KMS-11 (cell line): ENCODE results near the gene ATP13A1.

Experiments used
- H2AFZ ChIP-seq: fragments of 200-600 bp; sonication (generic); 2 replicates; pipeline ENCODE4 v1.6.1; 2016; ENCODE audit warnings: antibody characterized with exemption, mixed run types, low read depth
- H3K27ac ChIP-seq: fragments of 200-600 bp; sonication (generic); 2 replicates; pipeline ENCODE4 v1.6.1; 2016; ENCODE audit warnings: mild to moderate bottlenecking, mixed run types
- H3K27me3 ChIP-seq: fragments of 200-600 bp; sonication (generic); 2 replicates; pipeline ENCODE4 v1.6.1; 2017; ENCODE audit warnings: mild to moderate bottlenecking, low read depth, mixed run types, moderate library complexity; ENCODE audit not compliant: insufficient read depth
- H3K36me3 ChIP-seq: fragments of 200-600 bp; sonication (generic); 2 replicates; pipeline ENCODE4 v1.6.1; 2017; ENCODE audit warnings: mild to moderate bottlenecking, mixed run types; ENCODE audit not compliant: insufficient read depth
- H3K4me1 ChIP-seq: fragments of 200-600 bp; sonication (generic); 2 replicates; pipeline ENCODE4 v1.6.1; 2016; ENCODE audit warnings: mild to moderate bottlenecking, low read depth, mixed run types; ENCODE audit not compliant: poor library complexity, severe bottlenecking
- H3K4me2 ChIP-seq: fragments of 200-600 bp; sonication (generic); 2 replicates; pipeline ENCODE4 v1.7.0; 2016; ENCODE audit warnings: mild to moderate bottlenecking, mixed run types
- H3K4me3 ChIP-seq: fragments of 200-600 bp; sonication (generic); IDR thresholded peaks from 2 replicates; pipeline ENCODE4 v1.6.1; 2017; ENCODE audit warnings: low read depth, low read length, mixed read lengths; ENCODE audit not compliant: insufficient read depth
- H3K79me2 ChIP-seq: fragments of 200-600 bp; sonication (generic); 2 replicates; pipeline ENCODE4 v1.6.1; 2016; ENCODE audit warnings: low read depth, mixed run types; ENCODE audit not compliant: insufficient read depth
- H3K9ac ChIP-seq: fragments of 200-600 bp; sonication (generic); 2 replicates; pipeline ENCODE4 v1.6.1; 2016; ENCODE audit warnings: mild to moderate bottlenecking, mixed run types
- H4K20me1 ChIP-seq: fragments of 200-600 bp; sonication (generic); 2 replicates; pipeline ENCODE4 v1.6.1; 2016; ENCODE audit warnings: mild to moderate bottlenecking, mixed run types; ENCODE audit not compliant: insufficient read depth
- CTCF ChIP-seq: fragments of 200-600 bp; sonication (generic); conservative IDR thresholded peaks from 2 replicates; pipeline ENCODE4 v1.6.1; 2017; ENCODE audit warnings: low read depth, mild to moderate bottlenecking, antibody characterized with exemption, low read length, moderate library complexity, mixed read lengths

ATP13A1 gene

GRCh38 chr19:19619849-19620210 lies 43.6 kb downstream of the ATP13A1 start:
- Histone ChIP-seq H3K27me3 (no peaks in the 10 kb centered on the region), H3K4me1 (no peaks in the 10 kb centered on the region), H3K36me3 (no peaks in the 10 kb centered on the region), H3K27ac (no peak overlapping the region), H2AFZ (no peak overlapping the region), H3K4me3 (no peak overlapping the region), H3K4me2 (no peak overlapping the region), H3K79me2 (no peaks in the 10 kb centered on the region), H4K20me1 (no peaks in the 10 kb centered on the region), H3K9ac (no peak overlapping the region)
- no peak for TF ChIP-seq CTCF

DNA sequence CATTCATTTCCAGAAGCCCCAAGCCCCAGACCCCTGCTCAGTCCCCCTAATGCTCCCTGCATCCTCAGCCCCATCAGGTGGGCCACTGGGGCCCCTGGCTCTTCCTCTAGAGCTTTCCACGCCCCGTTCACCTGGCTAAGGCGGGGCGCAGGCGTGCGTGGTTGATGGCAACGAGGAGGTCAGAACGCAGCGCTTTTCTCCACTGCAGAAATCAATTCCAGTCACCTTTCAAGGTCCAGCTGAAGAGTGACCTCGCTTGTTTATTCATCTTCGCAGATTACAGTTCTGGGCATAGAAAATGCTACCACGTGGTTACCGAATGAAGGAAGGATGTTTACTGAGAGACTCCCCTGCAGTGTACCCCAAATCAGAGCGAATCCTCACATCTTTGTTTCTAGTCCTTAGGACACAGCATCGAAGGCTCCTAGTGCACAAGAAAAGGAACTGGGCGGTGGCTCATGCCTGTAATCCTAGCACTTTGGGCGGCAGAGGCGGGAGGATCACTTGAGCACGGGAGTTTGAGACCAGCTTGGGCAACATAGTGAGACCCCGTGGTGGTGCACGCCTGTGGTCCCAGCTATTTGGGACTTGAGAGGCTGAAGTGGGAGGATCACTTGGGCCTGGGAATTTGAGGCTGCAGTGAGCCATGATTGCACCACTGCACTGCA lies 44.2 kb downstream of the ATP13A1 start:
- H3K9ac ChIP-seq, result no peak overlapping the region
- H2AFZ ChIP-seq, result no peak overlapping the region
- no peaks in the 10 kb centered on the region for H3K27me3 ChIP-seq
- no peaks in the 10 kb centered on the region for H4K20me1 ChIP-seq
- H3K4me3 ChIP-seq, result no peak overlapping the region
- H3K36me3 ChIP-seq, result no peaks in the 10 kb centered on the region
- no peaks in the 10 kb centered on the region for H3K79me2 ChIP-seq
- no peak overlapping the region for H3K27ac ChIP-seq
- no peak overlapping the region for H3K4me2 ChIP-seq
- no peaks in the 10 kb centered on the region for H3K4me1 ChIP-seq
- no peak for TF ChIP-seq CTCF

- Histone ChIP-seq H3K4me1 (no peaks in the 10 kb centered on the region), H4K20me1 (no peaks in the 10 kb centered on the region), H2AFZ (no peak within 1 kb of the TSS; the same call in 1 of the 2 replicates), H3K9ac (no peak within 1 kb of the TSS), H3K27ac (no peak within 1 kb of the TSS), H3K79me2 (no peaks in the 10 kb centered on the region), H3K4me3 (no peak within 1 kb of the TSS), H3K4me2 (no peak within 1 kb of the TSS), H3K27me3 (no peaks in the 10 kb centered on the region), H3K36me3 (no peaks in the 10 kb centered on the region)
- no peak for TF ChIP-seq CTCF
These were observed 45.0 kb downstream of the ATP13A1 start, which contains the start of gene PBX4 for GRCh38 chr19:19618219-19619051. PBX4 (minus strand) TSS chr19:19618687; CDS start chr19:19618629, 58 bp downstream.

DNA sequence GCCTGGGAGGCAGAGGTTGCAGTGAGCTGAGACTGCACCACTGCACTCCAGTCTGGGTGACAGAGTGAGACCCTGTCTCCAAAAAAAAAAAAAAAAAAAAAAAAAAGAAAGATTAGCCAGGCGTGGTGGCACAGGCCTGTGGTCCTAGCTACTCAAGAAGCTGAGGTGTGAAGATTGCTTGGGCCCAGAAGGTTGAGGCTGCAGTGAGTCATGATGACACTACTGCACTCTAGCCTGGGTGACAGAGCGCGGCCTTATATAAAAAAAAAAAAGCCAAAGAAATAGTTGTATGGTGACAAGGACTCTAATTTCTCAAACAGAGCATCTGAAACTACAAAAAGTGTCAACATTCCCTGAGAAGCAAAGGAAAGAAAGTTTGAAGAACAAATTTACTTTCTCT lies 48.4 kb downstream of the ATP13A1 start:
- no peaks in the 10 kb centered on the region for H3K27me3 ChIP-seq
- H3K36me3 ChIP-seq, result no peaks in the 10 kb centered on the region
- no peak overlapping the region for H3K9ac ChIP-seq
- no peak for TF ChIP-seq CTCF
- no peak overlapping the region for H2AFZ ChIP-seq
- no peaks in the 10 kb centered on the region for H3K4me1 ChIP-seq
- no peaks in the 10 kb centered on the region for H3K79me2 ChIP-seq
- H3K4me3 ChIP-seq, result no peak overlapping the region
- no peak overlapping the region for H3K27ac ChIP-seq
- H4K20me1 ChIP-seq, result no peaks in the 10 kb centered on the region
- no peak overlapping the region for H3K4me2 ChIP-seq
